Measurements from ENCODE around the gene EHMT1. TPM values are rescaled to one million over a fixed set of nuclear protein-coding genes. Genes with fewer than 3 reads are reported as not detected.
A peak's percentile ranks its signal among the peaks of the same experiment; 100 is the strongest.

Gene EHMT1
- polyA plus RNA-seq, 6 donors from 2014 or later: 6.7 to 45.0 (median 31.5) TPM

GRCh38 chr9:137745541-137745991, 126.8 kb downstream of the EHMT1 start:
- peak overlapping the region in 7 of 8 donors; percentile 5 to 81 (median 32) for H3K4me3 Mint-ChIP-seq
- no peaks in the 10 kb centered on the region for H3K9me3 Mint-ChIP-seq
- H3K36me3 Mint-ChIP-seq: peaks cover 0 to 10% of the 10 kb centered on the region in 2 donors
- DNase-seq: peak; percentile 80
- H3K27ac Mint-ChIP-seq: peak overlapping the region in 5 of 6 donors; percentile 53 to 95 (median 94)
- peak; percentile 98 to 99 for ATAC-seq (ENCODE audit: low read depth in 2 of 2)
- peaks cover 22 to 36% (median 28%) of the 10 kb centered on the region in 3 donors for H3K4me1 Mint-ChIP-seq
- H3K27me3 Mint-ChIP-seq: no peaks in the 10 kb centered on the region

- H3K27me3 Mint-ChIP-seq: no peaks in the 10 kb centered on the region
- H3K27ac Mint-ChIP-seq: peak overlapping the region in 1 of 6 donors; percentile 84
- ATAC-seq (ENCODE audit: low read depth in 2 of 2): no peak
- DNase-seq: no peak
- H3K4me3 Mint-ChIP-seq: no peak overlapping the region
- H3K36me3 Mint-ChIP-seq: peaks cover 5 to 12% of the 10 kb centered on the region in 2 donors
- H3K9me3 Mint-ChIP-seq: no peaks in the 10 kb centered on the region
- H3K4me1 Mint-ChIP-seq: peaks cover 27 to 36% (median 35%) of the 10 kb centered on the region in 3 donors
Observed at GRCh38 chr9:137748311-137748710, 129.5 kb downstream of the EHMT1 start.

- Mint-ChIP-seq H3K36me3 (peaks cover 4 to 13% of the 10 kb centered on the region in 2 donors), H3K4me3 (no peak overlapping the region), H3K9me3 (no peaks in the 10 kb centered on the region), H3K27ac (no peak overlapping the region), H3K4me1 (peaks cover 27 to 37% (median 35%) of the 10 kb centered on the region in 3 donors), H3K27me3 (no peaks in the 10 kb centered on the region)
- no peak for ATAC-seq (ENCODE audit: low read depth in 2 of 2)
- no peak for DNase-seq
Observed at GRCh38 chr9:137748741-137749140, 129.9 kb downstream of the EHMT1 start.

- H3K27ac Mint-ChIP-seq: peak overlapping the region in 2 of 6 donors; percentile 20 to 56
- no peaks in the 10 kb centered on the region for H3K9me3 Mint-ChIP-seq
- DNase-seq (no peak), ATAC-seq (ENCODE audit: low read depth in 2 of 2) (no peak)
- H3K4me1 Mint-ChIP-seq: peaks cover 23 to 38% (median 29%) of the 10 kb centered on the region in 3 donors
- no peak overlapping the region for H3K4me3 Mint-ChIP-seq
- peaks cover 7 to 17% of the 10 kb centered on the region in 2 donors for H3K36me3 Mint-ChIP-seq
- H3K27me3 Mint-ChIP-seq: no peaks in the 10 kb centered on the region
Observed at GRCh38 chr9:137749511-137749910, 130.7 kb downstream of the EHMT1 start.

- H3K27me3 Mint-ChIP-seq: no peaks in the 10 kb centered on the region
- H3K4me1 Mint-ChIP-seq: peaks cover 18 to 33% (median 24%) of the 10 kb centered on the region in 3 donors
- H3K27ac Mint-ChIP-seq: peak overlapping the region in 2 of 6 donors; percentile 20 to 56
- H3K9me3 Mint-ChIP-seq: no peaks in the 10 kb centered on the region
- DNase-seq: no peak
- H3K4me3 Mint-ChIP-seq: no peak overlapping the region
- H3K36me3 Mint-ChIP-seq: peaks cover 7 to 21% of the 10 kb centered on the region in 2 donors
- no peak for ATAC-seq (ENCODE audit: low read depth in 2 of 2)
Observed at GRCh38 chr9:137750007-137750406, 131.2 kb downstream of the EHMT1 start.

- ATAC-seq (ENCODE audit: low read depth in 2 of 2) (no peak), DNase-seq (no peak)
- no peak overlapping the region for H3K4me3 Mint-ChIP-seq
- H3K36me3 Mint-ChIP-seq: peaks cover 12 to 26% of the 10 kb centered on the region in 2 donors
- H3K27ac Mint-ChIP-seq: peak overlapping the region in 2 of 6 donors; percentile 42 to 95
- no peaks in the 10 kb centered on the region for H3K27me3 Mint-ChIP-seq
- H3K9me3 Mint-ChIP-seq: peaks cover 0 to 4% (median 2%) of the 10 kb centered on the region in 7 donors
- peaks cover 13 to 29% (median 22%) of the 10 kb centered on the region in 3 donors for H3K4me1 Mint-ChIP-seq
Observed at GRCh38 chr9:137750566-137750965, 131.8 kb downstream of the EHMT1 start.

- DNase-seq (no peak), ATAC-seq (ENCODE audit: low read depth in 2 of 2) (no peak)
- H3K4me3 Mint-ChIP-seq: no peak overlapping the region
- peaks cover 0 to 9% (median 2%) of the 10 kb centered on the region in 7 donors for H3K9me3 Mint-ChIP-seq
- peak overlapping the region in 1 of 6 donors; percentile 84 for H3K27ac Mint-ChIP-seq
- H3K27me3 Mint-ChIP-seq: no peaks in the 10 kb centered on the region
- H3K36me3 Mint-ChIP-seq: peaks cover 17 to 37% of the 10 kb centered on the region in 2 donors
- peaks cover 14 to 29% (median 24%) of the 10 kb centered on the region in 3 donors for H3K4me1 Mint-ChIP-seq
Observed at GRCh38 chr9:137751616-137752015, 132.8 kb downstream of the EHMT1 start.

GRCh38 chr9:137752426-137752825, 133.6 kb downstream of the EHMT1 start:
- ATAC-seq (ENCODE audit: low read depth in 2 of 2): no peak
- H3K27me3 Mint-ChIP-seq: no peaks in the 10 kb centered on the region
- DNase-seq: no peak
- H3K4me3 Mint-ChIP-seq: peak overlapping the region in 1 of 8 donors; percentile 75
- H3K27ac Mint-ChIP-seq: peak overlapping the region in 1 of 6 donors; percentile 51
- H3K9me3 Mint-ChIP-seq: peaks cover 0 to 9% (median 2%) of the 10 kb centered on the region in 7 donors
- peaks cover 21 to 37% (median 30%) of the 10 kb centered on the region in 3 donors for H3K4me1 Mint-ChIP-seq
- peaks cover 17 to 38% of the 10 kb centered on the region in 2 donors for H3K36me3 Mint-ChIP-seq

- no peak for ATAC-seq (ENCODE audit: low read depth in 2 of 2)
Observed at GRCh38 chr9:137753192-137753765, 134.5 kb downstream of the EHMT1 start.

GRCh38 chr9:137755261-137755927, 136.6 kb downstream of the EHMT1 start:
- ATAC-seq (ENCODE audit: low read depth in 2 of 2) (no peak), DNase-seq (no peak)
- H3K27me3 Mint-ChIP-seq: no peaks in the 10 kb centered on the region
- peaks cover 26 to 55% of the 10 kb centered on the region in 2 donors for H3K36me3 Mint-ChIP-seq
- no peak overlapping the region for H3K4me3 Mint-ChIP-seq
- peak overlapping the region in 3 of 6 donors; percentile 84 to 100 (median 98) for H3K27ac Mint-ChIP-seq
- peaks cover 0 to 9% (median 2%) of the 10 kb centered on the region in 7 donors for H3K9me3 Mint-ChIP-seq
- H3K4me1 Mint-ChIP-seq: peaks cover 51 to 59% (median 57%) of the 10 kb centered on the region in 3 donors

More at GRCh38 chr9:137753192-137753765, 134.5 kb downstream of the EHMT1 start:
- Mint-ChIP-seq H3K9me3 (peaks cover 0 to 9% (median 2%) of the 10 kb centered on the region in 7 donors), H3K4me1 (peaks cover 29 to 42% (median 36%) of the 10 kb centered on the region in 3 donors), H3K4me3 (no peak overlapping the region), H3K27me3 (no peaks in the 10 kb centered on the region), H3K36me3 (peaks cover 21 to 44% of the 10 kb centered on the region in 2 donors), H3K27ac (peak overlapping the region in 1 of 6 donors; percentile 66)
- DNase-seq: no peak

- H3K27me3 Mint-ChIP-seq: no peaks in the 10 kb centered on the region
- DNase-seq (no peak), ATAC-seq (ENCODE audit: low read depth in 2 of 2) (no peak)
- peak overlapping the region in 3 of 8 donors; percentile 33 to 62 (median 62) for H3K4me3 Mint-ChIP-seq
- peak overlapping the region; percentile 9 to 100 (median 80) for H3K27ac Mint-ChIP-seq
- H3K9me3 Mint-ChIP-seq: peaks cover 0 to 9% (median 2%) of the 10 kb centered on the region in 7 donors
- peaks cover 26 to 55% of the 10 kb centered on the region in 2 donors for H3K36me3 Mint-ChIP-seq
- H3K4me1 Mint-ChIP-seq: peaks cover 59 to 63% (median 61%) of the 10 kb centered on the region in 3 donors
Observed at GRCh38 chr9:137756045-137756744, 137.4 kb downstream of the EHMT1 start.

GRCh38 chr9:137757139-137757538, 138.3 kb downstream of the EHMT1 start:
- Mint-ChIP-seq H3K4me3 (peak overlapping the region in 5 of 8 donors; percentile 82 to 93 (median 89)), H3K36me3 (peaks cover 28 to 54% of the 10 kb centered on the region in 2 donors)

GRCh38 chr9:137757613-137758029, 138.8 kb downstream of the EHMT1 start:
- H3K36me3 Mint-ChIP-seq: peaks cover 33 to 54% of the 10 kb centered on the region in 2 donors
- peak overlapping the region; percentile 98 to 100 (median 99) for H3K27ac Mint-ChIP-seq
- H3K4me1 Mint-ChIP-seq: peaks cover 62 to 75% (median 63%) of the 10 kb centered on the region in 3 donors
- H3K4me3 Mint-ChIP-seq: peak overlapping the region; percentile 54 to 93 (median 86)
- H3K27me3 Mint-ChIP-seq: no peaks in the 10 kb centered on the region
- ATAC-seq (ENCODE audit: low read depth in 2 of 2): peak; percentile 51 to 52
- H3K9me3 Mint-ChIP-seq: peaks cover 0 to 9% (median 2%) of the 10 kb centered on the region in 7 donors
- DNase-seq: peak; percentile 80

More at GRCh38 chr9:137757139-137757538, 138.3 kb downstream of the EHMT1 start:
- Mint-ChIP-seq H3K27me3 (no peaks in the 10 kb centered on the region), H3K27ac (peak overlapping the region; percentile 98 to 100 (median 99)), H3K9me3 (peaks cover 0 to 9% (median 2%) of the 10 kb centered on the region in 7 donors), H3K4me1 (peaks cover 63 to 70% (median 63%) of the 10 kb centered on the region in 3 donors)
- DNase-seq: no peak
- no peak for ATAC-seq (ENCODE audit: low read depth in 2 of 2)

Measured in naive B cell (primary cell).